ENCODE data around the gene TUFT1. TPM values are rescaled to one million over a fixed set of nuclear protein-coding genes. Genes with fewer than 3 reads are reported as not detected.

The TUFT1 gene
- total and polyA plus RNA-seq, 2 of the 8 experiments (the other 6 are each of a cell fraction or from before 2014, with no cell fraction given): 7.3 to 10.4 TPM

DNA sequence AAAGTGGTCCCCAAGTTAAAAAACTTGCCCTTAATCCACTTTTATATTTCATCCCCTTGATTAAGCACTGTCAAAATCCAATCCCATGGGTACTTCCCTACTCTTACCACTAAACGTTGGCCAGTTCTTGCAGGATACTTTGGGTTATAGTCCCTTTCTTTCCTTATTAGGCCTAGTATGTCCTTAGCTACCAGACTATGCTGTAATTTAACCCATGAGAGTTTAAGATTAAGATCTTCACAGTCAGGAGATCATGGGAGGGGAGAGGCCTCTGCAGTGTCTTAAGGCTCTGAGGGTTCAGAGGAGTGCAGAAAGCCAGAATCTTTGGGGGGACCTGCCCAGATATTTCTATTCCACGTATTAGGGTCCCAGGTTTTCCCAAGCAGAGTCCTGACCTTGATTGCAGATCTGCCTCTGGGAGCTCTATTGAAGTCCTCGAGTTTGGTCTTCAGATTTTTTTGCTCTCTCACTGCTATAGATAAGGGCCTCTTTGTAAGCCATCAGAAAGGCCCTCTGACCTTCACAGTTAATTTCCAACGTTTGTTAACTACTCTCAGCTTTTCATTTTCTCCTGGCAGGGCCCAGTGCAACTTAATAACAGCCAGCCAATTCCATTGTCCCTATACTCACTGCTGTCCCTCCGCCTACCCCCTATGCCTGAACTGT, 37.9 kb upstream of the TUFT1 start (continued):
- TF ChIP-seq CBX5 (IDR thresholded peaks at IDR 0.05; ENCODE audit: low read depth, low read length): no peak
- TF ChIP-seq EGR1 (IDR thresholded peaks at IDR 0.05; ENCODE audit: borderline replicate concordance, low read depth, low read length): no peak
- TF ChIP-seq, protein P1, sequence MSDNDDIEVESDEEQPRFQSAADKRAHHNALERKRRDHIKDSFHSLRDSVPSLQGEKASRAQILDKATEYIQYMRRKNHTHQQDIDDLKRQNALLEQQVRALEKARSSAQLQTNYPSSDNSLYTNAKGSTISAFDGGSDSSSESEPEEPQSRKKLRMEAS (IDR thresholded peaks at IDR 0.05): no peak
- TF ChIP-seq ASH2L (IDR thresholded peaks at IDR 0.05; ENCODE audit: low read length): no peak
- TF ChIP-seq ZNF274 (IDR thresholded peaks at IDR 0.05; ENCODE audit: borderline replicate concordance, extremely low read depth, low read length): no peak
- no peak for TF ChIP-seq SUZ12 (IDR thresholded peaks at IDR 0.05; ENCODE audit: low read length)
- no peak for TF ChIP-seq YY1 (IDR thresholded peaks at IDR 0.05; ENCODE audit: low read depth, low read length)
- no peak for TF ChIP-seq SIX5 (IDR thresholded peaks at IDR 0.05; ENCODE audit: low read depth, low read length)
- no peak for TF ChIP-seq EZH2 (IDR thresholded peaks at IDR 0.05; ENCODE audit: low read depth, low read length, severe bottlenecking)
